HG03045 (cell line): ENCODE results near the gene RAD54L2.
"Not testable (repeated sequence)": the region's sequence is repeated elsewhere in the genome, so short reads cannot be mapped to it uniquely, and the experiment has no call there.

ENCODE experiments used
- ATAC-seq: cut with Tn5 transposase; IDR thresholded peaks from one replicate; pipeline ENCODE4 v1.9.1; 2021; ENCODE audit warnings: mild to moderate bottlenecking, moderate library complexity; ENCODE audit not compliant: unreplicated experiment

The RAD54L2 gene

GRCh38 chr3:51542596-51542995 is 4.1 kb downstream of the RAD54L2 start:
- not testable (repeated sequence) for ATAC-seq

GRCh38 chr3:51544011-51544775 is 5.7 kb downstream of the RAD54L2 start:
- no peak for ATAC-seq

DNA sequence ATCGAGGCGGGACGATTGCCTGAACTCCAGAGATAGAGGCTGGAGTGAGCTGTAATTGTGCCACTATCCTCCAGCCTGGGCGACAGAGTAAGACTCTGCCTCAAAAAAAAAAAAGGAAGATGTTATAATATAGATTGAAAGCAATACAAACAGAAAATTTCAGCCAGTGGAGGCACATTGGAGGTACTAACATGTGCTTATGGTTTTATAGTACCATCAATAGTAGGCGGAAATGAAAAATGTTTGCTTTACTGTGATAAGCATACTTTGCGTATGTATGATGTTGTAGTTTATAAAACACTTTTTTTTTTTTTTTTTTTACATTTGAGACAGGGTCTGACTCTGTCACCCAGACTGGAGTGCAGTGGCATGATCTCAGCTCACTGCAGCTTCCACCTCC is 8.8 kb downstream of the RAD54L2 start:
- no peak for ATAC-seq

DNA sequence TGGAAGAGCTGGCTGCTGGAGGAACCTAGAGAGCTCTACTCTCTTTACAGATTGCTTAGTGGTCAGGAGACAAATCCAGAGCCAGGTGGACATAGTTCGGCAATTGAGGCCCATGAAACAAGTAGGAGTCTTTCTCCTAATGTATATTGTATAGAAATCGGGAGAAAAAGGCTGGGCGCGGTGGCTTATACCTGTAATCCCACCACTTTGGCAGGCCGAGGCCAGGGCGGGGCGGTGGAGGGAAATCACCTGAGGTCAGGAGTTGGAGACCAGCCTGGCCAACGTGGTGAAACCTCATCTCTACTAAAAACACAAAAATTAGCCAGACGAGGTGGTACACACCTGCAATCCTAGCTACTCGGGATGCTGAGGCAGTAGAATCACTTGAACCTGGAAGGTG is 10.8 kb downstream of the RAD54L2 start:
- ATAC-seq: no peak

DNA sequence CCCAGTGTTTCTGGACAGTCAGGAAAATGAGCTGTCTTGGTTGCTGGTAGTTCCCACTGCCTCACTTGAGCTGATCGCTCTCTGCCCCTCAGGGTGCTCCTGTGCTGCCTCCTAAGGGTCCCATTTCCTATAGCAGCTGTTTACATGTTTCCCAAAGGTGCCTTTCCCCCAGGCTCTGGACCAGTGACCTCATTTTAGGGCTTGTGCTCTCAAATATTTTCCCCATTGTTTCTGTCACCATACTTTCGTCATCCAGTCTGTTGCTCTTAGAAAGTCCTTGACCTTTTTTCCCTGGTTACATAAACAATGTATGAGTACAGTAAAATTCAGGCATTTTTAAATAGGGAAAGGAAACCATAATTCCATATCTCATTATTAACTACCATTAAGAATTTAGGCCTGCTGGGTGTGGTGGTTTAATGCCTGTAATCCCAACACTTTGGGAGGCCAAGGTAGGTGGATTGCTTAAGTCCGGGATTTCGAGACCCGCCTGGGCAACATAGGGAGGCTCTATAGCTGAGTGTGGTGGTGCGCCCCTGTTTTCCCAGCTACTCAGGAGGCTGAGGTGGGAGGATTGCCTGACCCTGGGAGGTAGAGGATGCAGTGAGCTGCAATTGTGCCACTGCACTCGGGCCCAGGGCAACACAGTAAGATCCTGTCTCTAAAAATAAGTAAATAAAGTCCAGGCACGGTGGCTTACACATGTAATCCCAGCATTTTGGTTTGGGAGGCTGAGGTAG is 11.7 kb downstream of the RAD54L2 start:
- no peak for ATAC-seq

DNA sequence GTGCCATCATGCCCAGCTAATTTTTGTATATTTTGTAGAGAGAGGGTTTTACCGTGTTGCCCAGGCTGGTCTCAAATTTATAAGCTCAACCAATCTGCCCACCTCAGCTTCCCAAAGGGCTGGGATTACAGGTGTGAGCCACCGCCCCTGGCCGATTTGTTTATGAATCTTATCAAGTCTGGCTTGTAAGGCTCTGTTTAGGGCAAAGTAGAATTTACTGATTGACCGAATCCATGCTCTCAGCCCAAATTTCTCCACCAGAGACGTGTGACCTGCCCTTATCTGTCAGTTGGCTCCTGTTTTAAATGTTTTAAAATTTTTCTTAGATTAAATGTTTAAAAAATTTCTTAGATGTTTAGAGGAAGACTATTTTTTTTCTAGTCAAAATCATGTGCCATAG is 19.5 kb downstream of the RAD54L2 start:
- no peak for ATAC-seq

GRCh38 chr3:51559411-51559888 is 20.9 kb downstream of the RAD54L2 start:
- no peak for ATAC-seq

- no peak for ATAC-seq
Observed at GRCh38 chr3:51559961-51560360, 21.4 kb downstream of the RAD54L2 start.

- not testable (repeated sequence) for ATAC-seq
Observed at GRCh38 chr3:51562403-51562802, 23.9 kb downstream of the RAD54L2 start.

DNA sequence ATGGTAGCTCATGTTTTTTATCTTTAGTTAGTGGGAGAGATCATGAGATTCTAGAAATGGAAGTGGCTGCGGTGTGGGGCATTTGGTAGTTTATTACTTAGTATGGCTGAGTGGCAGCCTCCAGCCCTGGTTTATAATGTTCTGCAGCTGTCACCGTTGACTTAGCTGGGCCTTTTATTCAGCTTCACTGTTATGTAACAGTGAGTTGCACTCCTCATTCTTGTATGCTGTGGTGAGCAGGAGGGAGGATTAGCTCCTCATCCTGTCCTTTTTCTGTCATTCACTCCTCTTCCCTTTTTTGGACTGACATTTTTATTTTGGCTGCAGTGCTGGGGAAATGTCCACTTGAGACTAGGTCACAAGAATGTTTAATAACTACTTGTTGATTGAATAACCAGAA is 29.5 kb downstream of the RAD54L2 start:
- ATAC-seq: no peak

GRCh38 chr3:51568996-51569395 is 30.5 kb downstream of the RAD54L2 start:
- ATAC-seq: no peak

- no peak for ATAC-seq
Observed at GRCh38 chr3:51578238-51578637, 39.7 kb downstream of the RAD54L2 start.

- ATAC-seq: no peak
Observed at GRCh38 chr3:51580418-51580817, 41.9 kb downstream of the RAD54L2 start.

GRCh38 chr3:51581524-51581923 is 43.0 kb downstream of the RAD54L2 start:
- no peak for ATAC-seq

GRCh38 chr3:51585197-51585596 is 46.7 kb downstream of the RAD54L2 start:
- no peak for ATAC-seq

DNA sequence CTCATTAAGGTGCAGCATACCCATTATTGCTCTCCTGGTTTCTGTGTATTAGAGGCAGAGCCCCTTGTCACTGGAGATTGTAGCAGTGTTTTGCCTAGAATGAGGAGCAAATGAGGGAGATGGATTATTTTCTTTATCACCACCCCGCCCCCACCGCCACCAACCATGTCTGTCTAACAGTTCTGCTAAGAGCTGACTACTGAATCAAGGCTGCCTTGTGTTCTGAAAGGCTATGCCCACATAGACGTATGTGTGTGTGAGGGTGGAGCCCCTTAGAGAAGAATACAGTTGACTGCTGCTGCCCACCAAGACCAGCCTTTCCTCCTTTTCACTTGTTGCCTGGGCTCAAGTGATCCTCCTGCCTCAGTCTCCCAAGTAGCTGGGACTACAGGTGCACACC is 47.4 kb downstream of the RAD54L2 start:
- ATAC-seq: no peak
